GM12892 (cell line): ENCODE results near the gene CCR5AS.
"Not testable (repeated sequence)": the region's sequence is repeated elsewhere in the genome, so short reads cannot be mapped to it uniquely, and the experiment has no call there.

Source experiments
- DNase-seq: peaks from one replicate; pipeline ENCODE4 v3.0.0; 2011; ENCODE audit not compliant: insufficient read length
- FAIRE-seq: peaks from 2 replicates; lab custom pipeline; 2011; peaks lifted over from hg19 to GRCh38; lab: Jason Lieb, UNC
- POLR2A ChIP-seq: IDR thresholded peaks from 2 replicates; pipeline ENCODE4 v1.6.1; 2011; ENCODE audit warnings: low read depth, low read length, control low read depth
- POLR2AphosphoS5 ChIP-seq: IDR thresholded peaks from 2 replicates; pipeline ENCODE4 v1.6.1; 2011; ENCODE audit warnings: low read depth, low read length, control low read depth
- TAF1 ChIP-seq: IDR thresholded peaks from 2 replicates; pipeline ENCODE4 v1.6.1; 2011; ENCODE audit warnings: low read depth, mild to moderate bottlenecking, control low read depth, low read length, borderline replicate concordance

The CCR5AS gene

GRCh38 chr3:46407970-46408369 is 1.1 kb upstream of the CCR5AS start:
- FAIRE-seq, result no peak
- TF ChIP-seq POLR2A (no peak), TAF1 (no peak), POLR2AphosphoS5 (no peak)
- no peak for DNase-seq

GRCh38 chr3:46406443-46406787 is 451 bp downstream of the CCR5AS start:
- no peak for DNase-seq
- FAIRE-seq, result no peak
- no peak for TF ChIP-seq TAF1
- no peak for TF ChIP-seq POLR2AphosphoS5
- no peak for TF ChIP-seq POLR2A

DNA sequence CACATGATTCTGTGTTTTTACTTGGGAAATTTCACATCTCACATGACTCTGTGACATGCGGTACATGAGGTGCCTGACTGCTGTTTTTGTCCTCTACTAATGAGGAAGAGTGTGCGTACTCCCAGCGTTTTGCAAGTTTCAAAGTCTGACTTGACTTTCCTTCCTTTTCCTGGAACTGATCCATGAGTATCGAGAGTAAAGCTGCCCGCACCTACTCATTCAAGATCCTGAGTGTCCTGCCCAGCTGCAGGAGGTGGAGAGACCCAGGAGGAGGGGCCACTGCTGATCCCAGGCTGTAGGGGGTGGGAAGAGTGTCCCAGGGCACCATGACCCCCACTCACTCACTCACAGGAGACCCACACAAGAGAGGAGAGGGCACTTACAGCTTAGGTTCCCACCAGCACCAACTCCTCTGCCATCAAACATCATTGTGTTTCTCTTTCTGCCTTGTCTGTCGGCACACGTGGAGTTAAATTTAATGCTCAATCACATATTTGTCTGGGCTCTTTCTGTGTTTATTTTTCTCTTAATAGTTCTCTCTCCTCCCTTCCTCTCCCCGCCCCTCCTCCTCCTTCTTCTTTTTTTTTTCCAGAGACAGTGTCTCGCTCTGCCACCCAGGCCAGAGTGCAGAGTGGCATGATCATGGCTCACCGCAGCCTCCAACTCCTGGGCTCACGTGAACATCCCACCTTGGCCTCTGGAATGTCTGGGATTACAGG is 1.4 kb downstream of the CCR5AS start:
- TF ChIP-seq POLR2AphosphoS5 (no peak), TAF1 (no peak), POLR2A (no peak)
- FAIRE-seq, result no peak
- DNase-seq, result no peak

DNA sequence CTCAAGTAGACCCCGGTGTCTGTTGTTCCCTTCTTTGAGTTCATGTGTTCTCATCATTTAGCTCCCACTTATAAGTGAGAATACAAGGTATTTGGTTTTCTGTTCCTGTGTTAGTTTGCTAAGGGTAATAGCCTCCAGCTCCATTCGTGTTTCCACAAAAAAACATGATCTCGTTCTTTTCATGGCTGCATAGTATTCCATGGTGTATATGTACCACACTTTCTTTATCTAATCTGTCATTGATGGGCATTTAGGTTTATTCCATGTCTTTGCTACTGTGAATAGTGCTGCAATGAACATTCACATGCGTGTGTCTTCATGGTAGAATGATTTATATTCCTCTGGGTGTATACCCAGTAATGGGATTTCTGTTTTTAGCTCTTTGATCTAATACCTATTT is 4.0 kb downstream of the CCR5AS start:
- not testable (repeated sequence) for DNase-seq, FAIRE-seq

- no peak for DNase-seq
- TF ChIP-seq POLR2AphosphoS5 (no peak), TAF1 (no peak), POLR2A (no peak)
- FAIRE-seq, result no peak
Observed at GRCh38 chr3:46401579-46401978, 5.3 kb downstream of the CCR5AS start.

GRCh38 chr3:46400846-46401245 is 6.0 kb downstream of the CCR5AS start:
- TF ChIP-seq POLR2A (no peak), POLR2AphosphoS5 (no peak), TAF1 (no peak)
- FAIRE-seq, result no peak
- DNase-seq, result no peak

DNA sequence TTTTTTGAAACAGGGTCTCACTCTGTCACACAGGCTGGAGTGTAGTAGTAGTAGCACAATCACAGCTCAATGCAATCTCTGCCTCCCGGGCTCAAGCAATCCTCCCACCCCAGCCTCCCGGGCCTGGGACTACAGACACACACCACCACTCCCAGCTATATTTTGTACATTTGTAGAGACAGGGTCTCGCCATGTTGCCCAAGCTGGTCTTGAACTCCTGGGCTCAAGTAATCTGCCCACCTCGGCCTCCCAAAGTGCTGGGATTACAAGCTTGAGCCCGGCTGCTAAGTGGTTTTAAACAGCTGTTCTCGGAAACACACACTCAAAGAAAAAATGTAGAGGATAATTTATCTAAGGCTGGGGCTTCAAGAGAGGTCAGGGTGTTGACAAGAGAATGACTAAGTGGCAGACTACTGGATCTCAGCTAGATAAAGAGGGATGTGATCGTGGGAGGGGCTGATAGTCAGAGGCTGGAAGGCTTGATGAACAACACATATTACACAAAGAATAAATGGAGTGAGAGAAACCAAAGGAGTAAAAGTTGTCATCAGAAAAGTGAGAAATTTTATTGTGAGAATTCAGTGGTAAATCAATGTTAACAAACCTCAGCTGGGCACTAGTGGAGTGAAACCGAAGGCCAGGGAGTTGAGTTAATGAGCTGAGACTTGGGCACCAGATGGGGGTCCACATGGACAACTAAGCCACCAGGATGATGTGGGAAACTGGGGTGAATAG is 6.7 kb downstream of the CCR5AS start:
- DNase-seq (no peak), FAIRE-seq (no peak)
- TF ChIP-seq TAF1, result no peak
- no peak for TF ChIP-seq POLR2AphosphoS5
- TF ChIP-seq POLR2A, result no peak

- DNase-seq, result no peak
- no peak for TF ChIP-seq POLR2A
- TF ChIP-seq POLR2AphosphoS5, result no peak
- no peak for TF ChIP-seq TAF1
- no peak for FAIRE-seq
Observed at GRCh38 chr3:46399557-46399956, 7.3 kb downstream of the CCR5AS start.

GRCh38 chr3:46399098-46399497 is 7.8 kb downstream of the CCR5AS start:
- no peak for FAIRE-seq
- no peak for DNase-seq
- TF ChIP-seq POLR2A, result no peak
- no peak for TF ChIP-seq TAF1
- TF ChIP-seq POLR2AphosphoS5, result no peak

GRCh38 chr3:46398186-46398955 is 8.5 kb downstream of the CCR5AS start:
- TF ChIP-seq POLR2A (no peak), POLR2AphosphoS5 (no peak), TAF1 (no peak)
- FAIRE-seq (no peak), DNase-seq (no peak)

GRCh38 chr3:46397111-46397510 is 9.8 kb downstream of the CCR5AS start:
- DNase-seq (no peak), FAIRE-seq (no peak)
- TF ChIP-seq POLR2AphosphoS5 (no peak), POLR2A (no peak), TAF1 (no peak)
